ENCODE results near the gene PFN4.
"Not testable (repeated sequence)": the region's sequence is repeated elsewhere in the genome, so short reads cannot be mapped to it uniquely, and the experiment has no call there.

The PFN4 gene, protein sequence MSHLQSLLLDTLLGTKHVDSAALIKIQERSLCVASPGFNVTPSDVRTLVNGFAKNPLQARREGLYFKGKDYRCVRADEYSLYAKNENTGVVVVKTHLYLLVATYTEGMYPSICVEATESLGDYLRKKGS

DNA sequence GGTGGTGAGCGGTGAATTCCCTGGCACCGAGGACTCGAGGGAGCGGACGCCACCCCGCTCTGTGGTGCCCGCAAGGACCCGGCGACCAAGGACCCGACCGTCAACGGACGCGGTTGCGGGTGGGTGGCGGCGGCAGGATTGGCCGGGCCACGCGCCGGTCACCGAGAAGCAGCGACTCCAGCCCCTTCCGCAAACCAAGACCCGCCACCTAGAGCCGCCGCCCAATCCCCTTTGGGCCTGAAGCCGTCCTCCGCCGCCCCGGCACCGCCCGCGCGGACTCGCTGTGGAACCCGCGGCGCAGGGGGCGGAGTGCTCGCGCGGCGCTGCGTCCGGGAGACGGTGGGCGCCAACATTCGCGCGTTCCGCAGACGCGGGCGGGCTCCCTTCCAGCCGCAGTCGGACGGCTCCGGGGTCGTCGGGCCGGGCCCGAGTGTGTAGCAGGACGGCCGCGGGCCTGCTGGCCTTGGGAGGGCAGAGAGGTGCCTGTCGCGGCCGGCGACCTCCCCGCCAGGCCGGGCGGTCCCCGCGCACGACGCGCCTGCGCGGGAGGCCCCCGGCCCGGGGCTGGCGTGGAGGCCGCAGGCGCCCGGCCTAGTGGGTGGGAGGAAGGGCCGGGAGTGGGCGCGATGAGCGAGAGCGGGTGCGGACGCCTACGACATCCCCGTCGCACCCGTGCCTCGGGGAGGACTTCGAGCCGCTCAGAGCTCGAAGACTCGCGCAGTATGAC is at the start of gene PFN4, which contains the start of gene FAM228B:
Gene PFN4, minus strand, starts transcription at position 140 of the 727 bp plus-strand sequence. CDS start 799 bp downstream, outside the sequence.
Gene FAM228B, plus strand, starts transcription at position 275 of the 727 bp plus-strand sequence. CDS start 893 bp downstream, outside the sequence.
- peak; percentile 22 for DNase-seq (ENCODE audit: low read depth)

DNA sequence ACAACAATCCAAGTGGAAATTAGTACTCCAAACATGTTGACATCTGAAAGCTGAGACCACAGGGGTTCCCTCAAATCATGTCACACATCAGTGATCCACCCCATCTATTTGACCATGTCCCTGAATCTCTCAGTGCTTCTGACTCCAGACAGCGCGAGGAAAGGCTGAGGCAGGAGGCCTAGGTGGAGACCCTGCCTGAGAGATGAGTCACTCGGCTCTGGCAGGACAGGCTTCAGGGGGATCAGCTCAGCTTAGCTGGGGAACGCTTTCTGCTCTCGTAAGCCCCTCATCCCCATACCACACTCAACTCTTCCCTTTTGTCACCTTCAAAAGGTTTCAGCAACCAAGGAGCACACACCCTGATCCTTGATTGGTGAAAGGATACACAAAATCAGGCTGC is 45.9 kb upstream of the PFN4 start:
- no peak for DNase-seq (ENCODE audit: low read depth)

DNA sequence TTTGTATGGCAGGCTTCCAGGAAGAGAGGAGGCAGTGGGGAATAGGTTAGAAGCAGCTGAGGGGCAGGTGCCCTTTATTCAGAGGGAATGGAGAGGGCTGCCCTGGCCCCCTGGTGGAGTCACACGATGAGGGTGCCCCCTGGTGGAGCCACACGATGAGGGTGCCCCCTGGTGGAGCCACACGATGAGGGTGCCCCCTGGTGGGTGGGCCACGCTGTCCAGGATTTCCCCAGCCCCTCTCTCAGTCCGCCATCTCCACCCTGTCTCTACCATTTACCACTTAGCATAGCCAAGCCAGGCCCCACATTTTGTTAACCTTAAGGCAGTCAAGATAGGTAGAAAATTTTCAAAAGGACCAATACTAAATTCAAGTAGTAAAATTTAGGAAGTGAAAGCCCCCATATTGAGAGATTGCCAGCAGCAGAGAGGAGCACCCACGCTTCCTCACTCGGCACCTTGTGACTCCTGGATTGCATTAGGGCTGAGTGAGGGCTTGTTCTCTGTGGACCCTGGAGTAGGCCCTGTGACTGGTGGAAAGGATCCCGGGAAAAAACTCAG is 41.4 kb upstream of the PFN4 start:
- no peak for DNase-seq (ENCODE audit: low read depth)

DNA sequence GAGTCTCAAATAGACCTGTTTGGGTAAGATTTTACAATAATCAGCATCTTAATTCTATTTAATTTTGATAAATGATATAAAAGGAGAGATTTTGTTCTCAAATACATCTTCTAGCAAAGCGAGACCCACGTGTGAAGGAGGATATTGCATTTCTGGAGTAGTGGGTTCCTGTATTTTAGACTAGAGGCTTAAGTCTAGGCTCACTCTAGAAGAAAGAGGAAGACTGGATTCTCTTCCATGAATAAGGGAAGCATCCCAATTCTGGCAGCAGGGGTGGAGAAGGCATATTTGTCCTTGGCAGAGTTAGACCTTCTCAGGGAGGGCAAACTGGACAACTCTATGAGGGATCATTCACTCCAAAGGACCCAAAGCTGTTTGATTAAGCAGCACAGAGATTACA is 40.5 kb upstream of the PFN4 start:
- DNase-seq (ENCODE audit: low read depth), result no peak

DNA sequence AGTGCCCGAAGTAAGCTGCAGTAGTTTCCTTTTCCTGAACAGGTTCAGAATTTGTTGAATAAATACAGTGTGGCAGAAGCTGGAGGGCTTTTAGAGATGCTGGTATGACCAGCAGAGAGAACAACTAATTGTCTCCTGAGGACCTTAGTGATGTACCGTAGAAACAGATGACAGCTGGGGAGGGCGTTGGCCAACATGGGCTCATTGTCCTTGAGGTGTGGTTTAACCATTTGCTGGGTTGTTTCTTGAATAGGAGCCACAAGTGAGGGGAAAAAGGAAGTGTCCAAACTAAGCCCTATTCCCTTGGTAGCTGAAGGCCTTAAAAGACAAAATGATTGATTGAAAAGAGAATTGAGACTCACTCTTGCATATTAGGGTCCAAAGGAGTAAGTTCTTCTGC is 40.1 kb upstream of the PFN4 start:
- no peak for DNase-seq (ENCODE audit: low read depth)

DNA sequence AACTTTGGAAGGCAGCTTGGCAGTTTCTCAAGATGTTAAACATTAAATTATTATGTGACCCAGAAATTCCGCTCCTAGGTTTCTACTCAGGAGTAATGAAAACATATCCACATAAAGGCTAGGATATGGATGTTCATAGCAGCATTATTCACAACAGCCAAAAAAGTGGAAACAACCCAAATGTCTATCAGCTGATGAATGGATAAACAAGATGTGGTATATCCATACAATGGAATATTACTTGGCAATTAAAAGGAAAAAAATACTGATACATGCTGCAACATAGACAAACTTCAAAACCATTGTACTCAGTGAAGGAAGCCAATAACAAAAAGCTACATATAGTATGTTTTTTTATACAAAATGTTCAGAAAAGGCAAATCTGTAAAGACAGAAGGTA is 39.4 kb upstream of the PFN4 start:
- no peak for DNase-seq (ENCODE audit: low read depth)

DNA sequence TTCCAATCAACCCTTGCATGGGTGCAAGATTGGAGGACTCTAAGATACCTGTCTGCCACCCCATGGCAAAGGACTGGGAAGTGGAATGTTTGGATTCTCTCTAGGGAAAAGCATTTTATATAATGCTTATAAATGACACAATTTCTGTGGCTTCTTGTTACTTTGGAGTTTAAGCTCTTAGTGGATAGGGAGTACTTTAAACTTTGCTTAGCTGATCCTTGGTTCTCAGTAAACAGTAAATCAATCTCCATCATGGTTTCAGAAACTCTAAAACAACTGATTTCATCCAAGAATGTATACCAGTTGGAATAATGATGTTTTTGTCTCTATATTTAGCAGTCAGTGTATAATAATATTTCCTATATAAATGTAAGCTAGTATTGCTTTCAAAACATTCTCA is 37.6 kb upstream of the PFN4 start:
- no peak for DNase-seq (ENCODE audit: low read depth)

DNA sequence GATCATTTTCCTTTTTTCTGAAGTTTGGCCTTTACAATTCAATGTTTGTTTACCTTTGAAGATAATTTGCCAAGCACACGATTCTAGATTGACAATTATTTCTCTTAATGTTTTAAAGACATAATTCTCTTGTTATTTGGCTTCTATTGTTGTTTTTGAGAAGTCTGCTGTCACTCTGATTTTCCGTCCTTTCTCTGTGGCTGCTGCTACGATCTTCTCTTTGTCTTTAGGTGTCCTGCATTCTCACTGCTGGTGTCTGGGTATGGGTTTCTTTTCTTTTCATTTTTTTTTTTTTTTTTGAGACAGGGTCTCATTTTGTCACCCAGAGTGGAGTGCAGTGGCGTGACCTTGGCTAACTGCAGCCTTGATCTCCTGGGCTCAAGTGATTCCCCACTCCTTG is 36.6 kb upstream of the PFN4 start:
- DNase-seq (ENCODE audit: low read depth), result no peak

DNA sequence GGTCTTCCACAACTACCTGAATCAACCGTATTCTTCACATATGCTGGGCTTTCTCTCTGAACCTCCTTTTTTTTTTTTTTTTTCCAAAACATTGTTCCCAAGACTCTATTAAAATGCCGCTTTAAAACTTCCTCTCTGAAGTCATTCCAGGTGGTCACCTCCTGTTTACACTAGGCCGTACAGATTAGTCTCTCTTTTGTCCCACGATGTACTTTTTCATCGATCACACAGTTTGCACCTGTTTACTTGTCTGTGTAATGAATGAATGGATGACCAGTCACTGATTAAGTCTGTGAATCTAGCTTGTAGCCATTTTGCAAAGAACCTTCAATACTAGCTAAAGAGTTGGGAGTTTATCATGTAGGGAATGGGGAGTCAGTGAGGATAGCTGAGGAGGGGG is 35.0 kb upstream of the PFN4 start:
- DNase-seq (ENCODE audit: low read depth), result no peak

DNA sequence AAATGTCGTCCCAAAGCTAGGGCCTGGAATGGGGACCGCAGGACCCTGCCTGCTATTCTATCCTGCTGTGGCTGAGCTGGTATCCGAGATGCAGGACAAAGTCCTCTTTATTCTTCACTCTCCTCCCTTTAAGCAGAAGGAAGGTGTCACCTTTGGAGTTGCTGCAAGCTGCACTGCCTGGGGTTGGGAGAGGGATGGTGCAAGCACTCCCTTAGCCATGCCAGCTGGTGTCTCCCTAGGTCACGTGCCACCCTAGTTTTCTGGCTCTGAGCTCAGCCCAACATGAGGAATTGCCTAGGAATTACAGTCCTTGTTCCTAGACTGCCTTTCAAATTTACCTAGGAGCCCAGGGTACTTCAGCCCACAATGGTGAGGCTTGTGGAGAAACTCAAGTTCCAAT is 30.3 kb upstream of the PFN4 start:
- DNase-seq (ENCODE audit: low read depth), result no peak

DNA sequence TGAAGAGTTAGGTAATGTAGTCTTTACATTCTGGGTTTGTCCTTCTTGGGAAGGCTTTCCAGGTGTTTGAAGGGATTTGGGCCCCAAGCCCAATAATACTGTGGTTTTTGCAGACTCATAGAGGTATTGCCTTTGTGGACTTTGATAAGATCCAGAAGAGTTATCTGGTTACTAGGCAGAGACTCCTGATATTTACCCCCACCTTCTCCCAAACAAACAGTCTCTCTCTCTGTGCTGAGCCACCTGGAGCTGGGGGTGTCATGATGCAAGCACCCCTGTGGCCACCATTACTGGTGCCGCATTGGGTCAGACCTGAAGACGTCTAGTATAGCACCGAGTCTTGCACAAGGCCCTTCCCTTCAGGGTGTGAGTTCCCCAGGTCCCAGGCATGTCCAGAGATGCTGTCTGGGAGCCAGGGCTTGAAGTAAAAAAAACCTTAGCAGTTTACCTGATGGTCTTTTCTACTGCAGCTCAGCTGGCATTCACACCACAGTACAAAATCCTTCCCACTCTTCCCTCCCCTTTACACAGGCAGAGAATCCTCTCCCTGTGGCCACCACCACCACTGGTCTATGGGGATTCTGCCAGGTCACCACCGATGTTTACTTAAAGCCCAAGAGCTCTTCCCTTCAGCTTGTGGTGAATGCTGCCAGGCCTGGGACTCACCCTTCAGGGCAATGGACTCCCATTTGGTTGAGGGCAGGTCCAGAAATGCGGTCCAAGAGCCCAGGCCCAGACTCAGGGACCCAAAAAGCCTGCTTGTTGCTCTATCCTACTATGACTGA is 29.5 kb upstream of the PFN4 start:
- no peak for DNase-seq (ENCODE audit: low read depth)

DNA sequence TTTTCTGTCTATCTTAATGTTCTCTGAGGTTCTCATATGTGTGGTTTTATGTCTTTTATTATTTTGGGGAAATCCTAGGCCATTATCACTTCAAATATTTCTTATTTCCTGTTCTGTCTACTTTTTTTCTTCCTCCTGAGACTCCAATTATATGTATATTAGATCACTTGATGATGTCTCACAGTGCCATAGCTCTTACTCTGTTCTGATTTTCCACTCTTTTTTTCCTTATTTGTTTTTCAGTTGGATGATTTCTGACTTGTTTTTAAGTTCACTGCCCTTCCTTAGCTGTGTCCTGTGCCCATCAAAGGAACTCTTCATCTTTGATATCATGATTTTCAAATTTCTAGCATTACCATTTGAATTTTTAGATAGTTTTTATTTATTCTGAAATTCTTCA is 24.2 kb upstream of the PFN4 start:
- no peak for DNase-seq (ENCODE audit: low read depth)

DNA sequence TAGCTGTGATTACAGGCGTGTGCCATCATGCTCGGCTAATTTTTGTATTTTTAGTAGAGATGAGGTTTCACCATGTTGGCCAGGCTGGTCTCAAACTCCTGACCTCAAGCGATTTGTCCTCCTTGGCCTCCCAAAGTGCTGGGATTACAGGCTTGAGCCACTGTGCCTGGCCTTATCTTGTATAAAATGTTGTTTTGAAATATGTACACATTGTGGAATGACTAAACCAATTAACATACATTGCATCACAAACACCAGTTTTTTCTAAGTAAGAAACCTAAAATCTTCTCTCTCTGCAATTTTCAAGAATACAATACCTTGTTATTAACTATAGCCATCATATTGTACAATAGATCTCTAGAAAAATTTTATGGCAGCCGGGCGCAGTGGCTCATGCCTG is 17.2 kb upstream of the PFN4 start:
- DNase-seq (ENCODE audit: low read depth), result not testable (repeated sequence)

DNA sequence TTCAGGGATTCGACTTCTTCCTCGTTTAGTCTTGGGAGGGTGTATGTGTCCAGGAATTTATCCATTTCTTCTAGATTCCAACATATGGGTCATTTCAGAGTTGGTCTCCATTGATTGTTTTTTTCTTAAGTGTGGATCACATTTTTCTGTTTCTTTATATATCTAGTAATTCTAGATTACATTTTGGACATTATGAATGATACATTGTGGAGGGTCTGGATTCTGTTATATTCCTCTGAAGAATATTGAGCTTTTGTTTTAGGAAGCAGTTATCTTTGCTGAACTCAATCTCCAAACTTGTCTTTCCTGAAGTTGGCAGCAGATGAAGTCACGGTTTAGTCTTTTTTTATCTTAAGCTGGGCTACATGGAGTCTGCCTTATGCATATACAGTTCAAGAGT is 9.4 kb upstream of the PFN4 start:
- no peak for DNase-seq (ENCODE audit: low read depth)

DNA sequence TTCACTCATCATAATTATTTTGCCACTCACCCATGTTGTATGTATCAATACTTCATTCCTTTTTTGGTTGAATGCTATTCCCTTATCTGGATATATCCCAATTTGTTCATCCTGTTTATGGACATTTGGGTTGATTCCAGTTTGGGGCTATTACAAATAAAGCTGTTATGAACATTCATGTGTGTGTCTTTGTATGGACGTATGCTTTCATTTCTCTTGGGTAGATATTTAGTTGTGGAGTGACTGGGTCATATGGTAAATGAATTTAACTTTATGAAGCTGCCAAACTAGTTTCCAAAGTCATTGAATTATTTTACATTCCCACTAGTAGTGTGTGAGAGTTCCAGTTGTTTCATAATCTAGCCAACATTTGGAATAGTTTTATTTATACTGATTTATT is 2.8 kb upstream of the PFN4 start:
- no peak for DNase-seq (ENCODE audit: low read depth)

DNA sequence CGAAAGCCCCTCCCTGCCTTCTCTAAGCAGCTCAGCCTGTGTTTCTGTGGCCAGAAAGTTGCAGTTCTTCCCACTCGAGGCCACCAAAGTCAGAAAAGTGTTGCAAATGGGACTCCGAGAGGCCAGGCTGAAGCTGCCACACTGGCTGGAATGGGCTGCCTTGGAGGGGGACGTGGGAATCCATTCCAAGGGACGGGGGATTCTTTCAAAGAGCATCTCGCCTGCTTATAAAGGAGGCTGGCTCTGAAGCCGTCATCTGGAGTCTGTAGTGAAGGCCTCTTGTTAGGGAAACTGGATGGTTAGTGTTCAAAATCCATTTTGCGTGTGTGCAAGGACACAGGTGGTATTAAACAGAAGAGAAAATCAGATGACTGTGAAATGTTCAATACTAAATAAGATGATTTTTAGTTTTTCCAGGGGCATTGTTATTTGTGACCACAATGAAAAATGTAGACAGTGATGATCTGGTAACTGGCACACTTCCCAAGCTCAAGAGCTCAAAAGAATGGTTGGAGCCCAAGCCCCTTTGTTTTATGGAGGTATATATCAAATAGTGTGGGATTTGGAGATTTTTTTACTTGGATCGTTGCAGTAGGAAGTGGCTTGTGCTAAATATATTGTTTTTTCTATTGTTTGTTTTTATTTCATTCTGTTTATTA is 917 bp upstream of the PFN4 start:
- DNase-seq (ENCODE audit: low read depth), result no peak

DNA sequence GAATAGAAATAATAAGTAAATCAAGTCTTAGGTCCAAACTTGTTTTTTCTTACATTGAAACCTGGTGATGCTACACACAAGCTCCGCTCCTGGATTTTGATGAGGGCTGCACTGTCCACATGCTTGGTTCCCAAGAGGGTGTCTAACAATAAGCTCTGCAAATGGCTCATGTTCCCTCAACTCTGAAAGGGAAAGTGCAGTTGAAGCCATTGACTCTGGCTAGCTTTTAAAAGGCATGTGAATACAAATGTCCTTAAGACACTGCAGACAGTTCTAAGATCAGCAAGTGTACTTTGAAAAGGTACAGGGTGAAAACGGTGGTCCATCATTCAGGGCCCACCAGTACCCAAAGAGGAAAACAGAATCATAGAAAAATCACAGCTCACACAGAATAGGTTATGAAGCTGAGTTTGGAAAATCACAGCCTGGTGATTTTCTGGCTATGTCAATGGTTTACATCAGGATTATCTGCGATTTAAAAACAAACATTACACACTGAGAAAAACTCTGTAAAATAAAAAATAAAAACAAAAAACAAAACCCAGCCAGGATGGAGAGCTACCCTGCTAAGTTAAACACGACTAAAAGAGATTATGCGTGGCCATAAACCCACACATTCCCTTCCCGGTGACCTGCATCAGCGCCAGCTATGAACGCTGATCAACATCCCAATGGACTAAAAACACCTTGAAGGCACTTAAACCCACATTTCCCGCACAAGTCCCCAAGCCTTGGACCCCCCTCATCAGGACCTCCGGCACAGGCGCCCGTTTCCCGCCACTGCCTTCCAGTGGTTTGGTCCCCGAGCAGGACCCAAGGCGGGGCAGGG is 554 bp downstream of the PFN4 start:
- DNase-seq (ENCODE audit: low read depth), result no peak

DNA sequence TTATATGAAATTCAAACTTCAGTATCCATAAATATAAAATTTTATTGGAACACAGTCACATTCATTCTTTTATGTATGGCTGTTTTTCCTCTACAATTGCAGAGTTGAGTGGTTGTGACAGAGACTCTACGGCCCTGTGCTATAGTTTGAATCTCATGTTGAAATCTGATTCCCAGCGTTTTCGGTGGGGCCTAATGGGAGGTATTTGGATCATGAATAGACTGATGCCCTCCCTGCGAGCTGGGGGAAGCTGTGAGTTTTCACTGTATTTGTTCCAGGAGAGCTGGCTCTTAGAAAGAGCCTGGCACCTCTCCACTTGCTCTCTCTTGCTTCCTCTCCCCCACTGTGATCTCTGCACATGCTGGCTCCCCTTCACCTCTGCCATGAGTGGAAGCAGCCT is 1.7 kb downstream of the PFN4 start:
- no peak for DNase-seq (ENCODE audit: low read depth)

DNA sequence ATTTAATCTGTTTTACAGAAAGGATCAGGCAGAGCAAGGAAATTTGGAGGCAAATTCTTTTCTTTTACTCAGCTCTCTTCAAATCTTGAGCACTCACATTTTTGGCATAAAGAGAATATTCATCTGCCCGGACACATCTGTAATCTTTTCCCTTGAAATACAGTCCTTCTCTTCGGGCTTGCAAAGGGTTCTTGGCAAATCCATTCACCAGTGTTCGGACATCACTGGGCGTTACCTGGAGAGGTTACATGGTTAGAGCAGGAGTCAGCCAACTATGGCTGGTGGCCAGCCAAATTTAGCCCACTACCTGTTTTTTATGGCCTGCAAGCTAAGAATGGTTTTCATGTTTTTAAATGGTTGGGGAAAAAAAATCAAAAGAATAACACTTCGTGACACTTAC is 2.1 kb downstream of the PFN4 start:
- DNase-seq (ENCODE audit: low read depth), result no peak

DNA sequence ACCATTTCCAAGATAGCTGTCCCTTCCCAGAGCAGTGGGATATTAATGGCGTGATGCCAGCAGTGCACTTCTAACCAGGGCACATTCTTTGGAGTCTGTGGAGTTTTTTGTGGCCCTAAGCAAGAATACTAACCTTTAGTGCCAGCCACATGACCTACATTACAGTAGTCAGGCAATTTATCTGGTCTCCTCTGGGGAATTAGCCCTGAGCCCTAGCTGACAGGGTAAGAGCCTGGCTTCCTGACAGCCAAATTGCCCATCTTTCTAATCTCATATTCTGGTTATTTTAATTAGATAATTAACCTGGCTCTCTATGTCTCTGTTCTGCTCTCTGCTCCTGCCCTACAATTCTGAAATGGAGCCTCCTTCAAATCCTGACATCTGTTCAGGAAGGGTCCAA is 5.2 kb downstream of the PFN4 start:
- DNase-seq (ENCODE audit: low read depth), result no peak

DNA sequence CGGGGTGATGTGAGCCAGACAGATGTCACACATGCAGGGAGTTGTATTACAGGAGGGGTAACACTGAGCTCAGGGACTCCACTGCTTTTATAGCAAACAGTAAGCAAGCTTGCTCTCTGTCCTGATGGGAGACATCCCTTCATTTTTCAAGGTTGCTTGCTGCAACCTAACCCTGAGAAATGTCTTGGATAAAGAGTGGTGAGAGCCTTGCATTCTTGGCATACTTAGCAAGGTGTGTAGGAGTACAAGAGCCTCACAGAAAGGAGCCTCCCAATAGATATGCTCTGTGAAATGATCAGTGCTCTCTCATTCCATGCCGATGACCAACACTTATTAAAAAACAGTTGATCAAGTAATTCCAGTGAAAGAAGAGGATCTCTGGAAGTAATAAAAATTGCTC is 8.1 kb downstream of the PFN4 start:
- DNase-seq (ENCODE audit: low read depth), result no peak

Measured in activated T-helper 1 cell treated with Interleukin-2 at 50 U/mL for 16 hours (primary cell).